ACC112 (cell line): ENCODE measurements around the gene HNRNPR.

ENCODE experiments used
- H2AFZ ChIP-seq: fragments of 200-600 bp; sonication (generic); one replicate; pipeline ENCODE4 v1.6.0; 2017; ENCODE audit warnings: antibody characterized with exemption, low read length; ENCODE audit not compliant: unreplicated experiment
- H3K27ac ChIP-seq: fragments of 200-600 bp; sonication (generic); 2 replicates; pipeline ENCODE4 v1.5.1; 2014; ENCODE audit warnings: low read depth, mild to moderate bottlenecking, antibody characterized with exemption, low read length, moderate library complexity
- H3K27me3 ChIP-seq: fragments of 200-600 bp; sonication (generic); 2 replicates; pipeline ENCODE4 v1.6.1; 2014; ENCODE audit warnings: mild to moderate bottlenecking, antibody characterized with exemption, low read length, moderate library complexity, mixed read lengths; ENCODE audit not compliant: insufficient read depth
- H3K36me3 ChIP-seq: fragments of 200-600 bp; sonication (generic); 2 replicates; pipeline ENCODE4 v1.6.1; 2016; ENCODE audit warnings: mild to moderate bottlenecking, antibody characterized with exemption, low read length, moderate library complexity, mixed read lengths; ENCODE audit not compliant: insufficient read depth
- H3K4me1 ChIP-seq: fragments of 200-600 bp; sonication (generic); one replicate; pipeline ENCODE4 v1.6.1; 2016; ENCODE audit warnings: low read length, mixed read lengths; ENCODE audit not compliant: insufficient read depth, unreplicated experiment, control insufficient read depth
- H3K4me3 ChIP-seq: fragments of 200-600 bp; sonication (generic); 2 replicates; pipeline ENCODE4 v1.5.1; 2014; ENCODE audit warnings: mild to moderate bottlenecking, low read depth, low read length
- H3K79me2 ChIP-seq: fragments of 200-600 bp; sonication (generic); one replicate; pipeline ENCODE4 v1.6.0; 2016; ENCODE audit warnings: low read length; ENCODE audit not compliant: control insufficient read depth, unreplicated experiment, insufficient read depth

The HNRNPR gene

DNA sequence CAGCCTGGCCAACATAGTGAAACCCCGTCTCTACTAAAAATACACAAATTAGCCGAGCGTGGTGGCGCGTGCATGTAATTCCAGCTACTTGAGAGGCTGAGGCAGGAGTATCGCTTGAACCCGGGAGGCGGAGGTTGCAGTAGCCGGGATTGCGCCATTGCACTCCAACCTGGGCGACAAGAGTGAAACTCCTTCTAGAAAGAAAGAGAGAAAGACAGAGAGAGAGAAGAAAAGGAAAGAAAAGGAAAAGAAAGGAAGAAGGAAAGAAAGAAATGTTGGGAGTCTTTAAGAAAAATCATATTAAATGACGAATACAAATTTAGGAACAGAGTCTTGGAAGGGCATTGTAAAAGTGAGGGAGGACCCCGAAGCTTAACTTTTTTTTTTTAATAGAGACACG lies 1.8 kb upstream of the HNRNPR start:
- 0 out of 2 replicates have a peak, but pooled peaks cover 4% of the 10 kb centered on the region for H3K36me3 ChIP-seq
- H3K4me3 ChIP-seq: no peak overlapping the region
- peaks cover 8% of the 10 kb centered on the region for H3K4me1 ChIP-seq
- H2AFZ ChIP-seq: no peak overlapping the region
- H3K79me2 ChIP-seq: peaks cover 29% of the 10 kb centered on the region
- no peaks in the 10 kb centered on the region for H3K27me3 ChIP-seq
- no peak overlapping the region for H3K27ac ChIP-seq

DNA sequence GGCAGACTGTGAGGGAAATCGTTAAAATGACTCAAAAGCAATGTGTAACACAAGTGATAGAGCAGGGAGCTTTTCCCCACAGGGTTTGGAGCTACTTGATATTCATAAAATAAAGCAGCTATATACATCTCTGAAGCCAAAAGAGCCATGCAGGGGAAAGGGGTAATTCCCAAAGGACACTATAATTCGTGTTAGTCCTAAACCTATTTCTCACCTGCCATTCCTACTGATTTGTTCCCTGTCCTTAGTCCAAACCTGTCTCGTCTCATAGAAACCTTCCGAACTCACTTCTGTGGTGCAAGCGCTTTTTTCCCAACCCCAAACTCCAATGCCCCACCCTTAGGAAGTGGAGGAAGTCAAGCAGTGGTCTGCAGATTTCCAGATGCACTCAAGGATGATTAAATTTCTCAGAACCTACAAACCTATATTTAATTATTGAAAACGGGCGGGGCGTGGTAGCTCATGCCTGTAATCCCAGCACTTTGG lies 946 bp upstream of the HNRNPR start:
- Histone ChIP-seq H3K27ac (peak overlapping the region; percentile 97), H2AFZ (peak overlapping the region; percentile 74), H3K79me2 (peaks cover 38% of the 10 kb centered on the region), H3K4me3 (peak overlapping the region; percentile 80), H3K27me3 (no peaks in the 10 kb centered on the region), H3K4me1 (peaks cover 16% of the 10 kb centered on the region), H3K36me3 (0 out of 2 replicates have a peak, but pooled peaks cover 4% of the 10 kb centered on the region)

DNA sequence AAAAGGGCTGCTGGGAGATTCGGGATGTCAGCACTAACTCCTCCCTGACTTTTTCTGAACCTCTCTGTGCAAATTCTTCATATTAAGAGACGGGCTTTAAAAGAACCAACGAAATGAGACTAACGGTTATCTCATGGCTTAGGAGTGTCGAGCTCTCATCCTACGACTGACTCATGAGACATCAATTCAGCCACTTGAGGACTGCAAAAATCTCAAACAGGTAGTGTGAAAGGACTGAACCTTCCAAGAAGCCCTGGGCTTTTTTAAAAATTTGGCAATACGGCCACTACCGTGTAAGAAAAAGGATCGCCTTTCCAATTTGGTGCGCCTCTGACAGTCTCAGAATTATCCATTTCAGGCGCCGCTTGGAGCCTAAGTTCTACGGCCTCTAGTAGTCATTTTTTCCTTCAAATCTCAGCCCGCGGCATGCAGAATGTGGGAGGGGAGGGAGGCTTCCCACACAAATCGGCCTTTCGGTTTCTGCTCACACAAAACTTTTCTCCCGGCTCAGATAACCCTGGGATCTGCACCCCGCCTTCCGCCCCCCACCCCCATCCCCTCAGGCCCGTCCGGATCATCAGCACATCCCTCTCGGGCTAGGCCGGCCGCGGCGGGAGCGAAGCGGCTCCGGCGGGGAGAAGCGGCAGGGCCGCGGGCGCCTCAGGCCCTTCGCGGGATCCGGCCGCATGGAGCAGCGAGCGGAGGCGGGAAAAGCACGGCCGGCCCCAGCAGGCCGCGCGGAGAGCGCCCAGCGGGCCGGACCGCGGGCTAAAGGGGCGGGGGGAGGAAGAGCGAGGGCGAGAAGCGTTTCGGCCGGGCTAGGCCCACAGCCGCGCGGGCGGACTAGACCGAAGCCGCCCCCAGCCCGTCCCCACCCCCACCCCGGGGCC lies 618 bp downstream of the HNRNPR start:
- peak overlapping the region; percentile 97 for H3K27ac ChIP-seq
- peaks cover 11% of the 10 kb centered on the region; the same call in 1 of the 2 replicates for H3K36me3 ChIP-seq
- peak overlapping the region; percentile 99 for H3K4me3 ChIP-seq
- H3K27me3 ChIP-seq: no peaks in the 10 kb centered on the region
- peaks cover 54% of the 10 kb centered on the region for H3K79me2 ChIP-seq
- peaks cover 32% of the 10 kb centered on the region for H3K4me1 ChIP-seq
- no peak overlapping the region for H2AFZ ChIP-seq

DNA sequence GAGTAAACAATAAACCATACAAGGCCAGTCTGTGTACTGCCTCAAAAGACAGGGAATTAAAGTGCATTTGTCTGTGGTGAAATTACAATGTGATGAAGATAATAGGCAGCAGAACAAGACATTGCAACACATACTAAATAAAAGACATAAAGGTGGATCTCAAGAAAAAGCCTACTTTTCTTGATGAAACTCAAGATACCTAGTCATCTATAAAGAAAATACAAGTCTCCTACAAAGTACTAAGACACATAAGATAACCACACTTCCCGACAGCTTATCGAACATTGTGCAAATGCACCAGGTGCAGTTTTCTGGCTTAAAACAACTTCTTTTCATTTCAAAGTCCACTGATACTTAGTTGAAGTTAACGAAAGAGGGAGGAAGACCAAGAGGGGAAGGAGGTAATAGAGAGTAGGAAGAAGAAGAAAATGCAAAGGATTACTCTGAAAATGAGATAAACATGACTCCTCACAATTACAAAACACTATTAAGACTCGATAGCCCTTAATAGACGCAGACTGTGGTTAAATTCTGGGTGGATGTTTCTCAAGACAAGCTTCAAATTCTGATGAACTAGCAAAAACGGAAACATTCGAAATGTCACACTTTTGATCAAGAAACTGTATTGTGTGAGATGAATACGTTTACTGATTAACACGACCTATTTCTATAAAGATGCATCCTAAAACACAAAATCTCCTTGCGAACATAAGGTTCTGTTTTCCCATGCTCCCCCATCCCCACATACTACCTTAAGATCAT lies 2.0 kb downstream of the HNRNPR start:
- Histone ChIP-seq H2AFZ (no peak overlapping the region), H3K4me1 (peaks cover 38% of the 10 kb centered on the region), H3K4me3 (peak overlapping the region; percentile 99), H3K36me3 (peaks cover 25% of the 10 kb centered on the region), H3K79me2 (peaks cover 67% of the 10 kb centered on the region), H3K27ac (peak overlapping the region; percentile 97), H3K27me3 (no peaks in the 10 kb centered on the region)

DNA sequence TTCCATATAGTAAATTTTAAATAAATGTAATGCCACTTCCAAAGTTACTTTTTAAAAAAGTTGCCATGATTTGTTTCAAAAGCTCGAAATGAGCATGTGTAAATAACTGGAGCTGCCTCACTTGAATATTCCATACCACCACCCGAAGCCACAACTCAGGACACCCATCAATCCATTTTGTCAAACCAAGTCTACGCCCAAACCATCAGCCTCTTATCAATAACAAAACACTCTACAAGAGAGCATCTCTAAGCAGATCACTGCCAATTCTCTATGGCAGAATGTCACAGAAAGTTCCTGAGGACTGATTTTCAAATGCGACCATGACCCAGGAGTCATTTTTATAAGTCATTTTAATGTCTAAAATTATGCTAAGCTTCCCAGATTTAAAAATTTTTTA lies 4.5 kb downstream of the HNRNPR start:
- H3K36me3 ChIP-seq: peaks cover 37% of the 10 kb centered on the region

DNA sequence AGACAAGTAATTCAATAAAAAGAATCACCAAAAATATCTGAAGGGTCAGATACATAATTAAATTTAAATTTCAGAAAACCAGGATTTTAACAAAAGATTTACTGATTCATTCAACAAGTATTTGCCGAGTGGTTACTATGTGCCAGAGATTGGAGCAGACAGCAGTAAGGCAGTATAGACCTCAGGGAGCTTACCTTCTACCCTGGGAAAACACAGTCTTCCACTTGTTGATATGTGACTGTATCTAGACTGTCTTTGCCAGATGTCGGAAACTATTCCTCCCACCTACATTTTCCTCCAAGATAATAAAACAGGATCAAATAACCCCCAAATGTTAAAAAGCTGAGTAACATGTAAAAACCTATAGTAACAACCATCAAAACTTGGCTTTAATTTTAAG lies 6.2 kb downstream of the HNRNPR start:
- peaks cover 45% of the 10 kb centered on the region for H3K36me3 ChIP-seq
- no peak overlapping the region for H2AFZ ChIP-seq
- H3K4me3 ChIP-seq: no peak overlapping the region
- no peak overlapping the region; the same call in 1 of the 2 replicates for H3K27ac ChIP-seq
- H3K79me2 ChIP-seq: peaks cover 85% of the 10 kb centered on the region
- no peaks in the 10 kb centered on the region for H3K27me3 ChIP-seq
- peaks cover 35% of the 10 kb centered on the region for H3K4me1 ChIP-seq

More for the DNA sequence above, 4.5 kb downstream of the HNRNPR start:
- Histone ChIP-seq H3K4me1 (peaks cover 35% of the 10 kb centered on the region), H3K27ac (no peak overlapping the region), H3K79me2 (peaks cover 81% of the 10 kb centered on the region), H3K4me3 (peak overlapping the region; percentile 99), H2AFZ (no peak overlapping the region), H3K27me3 (no peaks in the 10 kb centered on the region)

DNA sequence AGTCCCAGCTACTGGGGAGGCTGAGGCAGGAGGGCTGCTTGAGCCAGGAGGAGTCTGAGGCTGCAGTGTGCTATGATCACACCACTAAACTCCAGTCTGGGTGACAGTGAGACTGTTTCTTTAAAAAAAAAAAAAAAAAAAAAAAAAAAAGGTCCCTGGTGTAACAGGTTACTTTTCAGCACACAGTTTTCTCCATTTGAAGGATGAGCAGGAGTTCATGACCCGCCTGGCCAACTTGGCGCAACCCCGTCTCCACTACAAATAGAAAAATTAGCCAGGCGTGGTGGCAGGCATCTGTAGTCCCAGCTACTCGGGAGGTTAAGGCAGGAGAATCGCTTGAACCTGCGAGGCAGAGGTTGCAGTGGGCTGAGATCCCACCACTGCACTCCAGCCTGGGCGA lies 12.4 kb downstream of the HNRNPR start:
- Histone ChIP-seq H3K36me3 (peaks cover 43% of the 10 kb centered on the region), H3K4me3 (no peak overlapping the region), H2AFZ (no peak overlapping the region), H3K79me2 (peaks cover 55% of the 10 kb centered on the region), H3K4me1 (no peaks in the 10 kb centered on the region), H3K27me3 (no peaks in the 10 kb centered on the region), H3K27ac (no peak overlapping the region)

DNA sequence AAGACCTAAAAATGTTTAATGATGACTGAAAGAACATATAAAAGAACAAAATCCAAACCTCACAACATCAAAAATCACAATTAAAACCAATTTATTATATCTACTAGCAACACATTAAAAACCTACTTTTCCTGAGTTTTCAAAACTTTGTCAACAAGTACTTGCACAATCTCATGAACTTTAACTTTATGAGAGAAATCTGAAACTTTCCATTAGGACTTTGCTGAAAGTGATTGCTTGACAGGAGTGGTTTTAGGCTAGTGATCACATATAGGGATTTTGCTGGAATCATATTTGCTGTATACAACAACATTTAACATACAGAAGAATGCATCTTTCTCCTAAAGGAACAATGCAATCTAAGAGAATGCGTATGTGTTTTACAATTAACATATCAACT lies 13.2 kb downstream of the HNRNPR start:
- peaks cover 44% of the 10 kb centered on the region for H3K36me3 ChIP-seq
- no peaks in the 10 kb centered on the region for H3K27me3 ChIP-seq
- H3K4me1 ChIP-seq: no peaks in the 10 kb centered on the region
- H3K27ac ChIP-seq: no peak overlapping the region
- peaks cover 62% of the 10 kb centered on the region for H3K79me2 ChIP-seq
- H3K4me3 ChIP-seq: no peak overlapping the region
- H2AFZ ChIP-seq: no peak overlapping the region

DNA sequence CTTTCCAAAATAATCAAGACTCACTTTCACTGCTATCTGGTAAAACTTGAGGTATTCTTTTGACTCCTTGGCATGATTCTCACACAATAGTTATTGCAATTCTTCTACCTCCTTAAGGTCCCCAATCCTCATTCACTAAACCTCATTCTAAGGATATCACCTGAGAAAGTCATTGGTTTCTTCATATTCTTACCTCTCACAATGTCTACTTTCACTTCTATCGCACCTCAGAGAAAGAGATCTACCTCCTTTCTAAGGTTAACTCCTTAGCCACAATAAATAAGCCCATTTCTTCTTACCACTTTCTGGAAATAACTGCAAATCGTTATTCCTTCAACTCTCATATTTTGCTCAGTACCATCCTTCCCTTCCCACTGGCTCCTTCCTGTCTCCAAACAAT lies 18.7 kb downstream of the HNRNPR start:
- Histone ChIP-seq H2AFZ (no peak overlapping the region), H3K4me1 (no peaks in the 10 kb centered on the region), H3K36me3 (peaks cover 49% of the 10 kb centered on the region), H3K27ac (no peak overlapping the region), H3K27me3 (no peaks in the 10 kb centered on the region), H3K79me2 (peaks cover 53% of the 10 kb centered on the region), H3K4me3 (no peak overlapping the region)

DNA sequence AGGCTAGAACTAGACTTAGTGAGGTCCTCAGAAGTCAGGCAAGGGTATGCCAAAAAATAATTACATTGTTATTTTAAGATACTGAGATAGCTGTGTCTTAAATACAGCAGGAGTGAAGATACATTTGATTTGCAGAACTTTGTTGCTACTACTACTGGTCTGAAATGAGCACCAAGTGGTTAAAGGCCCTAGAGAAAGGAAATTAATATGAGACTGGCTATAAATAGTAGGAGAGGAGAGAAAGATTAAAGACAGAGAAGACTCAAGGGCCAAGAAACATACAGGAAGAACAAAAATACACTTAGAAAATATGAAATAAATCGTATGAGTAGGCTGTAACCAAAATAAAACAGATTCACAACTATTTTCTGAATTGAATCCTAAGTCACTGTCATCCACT lies 21.3 kb downstream of the HNRNPR start:
- Histone ChIP-seq H3K27me3 (no peaks in the 10 kb centered on the region), H3K27ac (no peak overlapping the region), H3K36me3 (peaks cover 56% of the 10 kb centered on the region), H3K4me3 (no peak overlapping the region), H3K79me2 (peaks cover 68% of the 10 kb centered on the region), H3K4me1 (no peaks in the 10 kb centered on the region), H2AFZ (no peak overlapping the region)
